Muscle of arm (tissue), 12 donors: Measurements from ENCODE around the gene FYCO1. TPM values are rescaled to one million over a fixed set of nuclear protein-coding genes. Genes with fewer than 3 reads are reported as not detected.

ENCODE experiments used
- DNase-seq: peaks from one replicate; pipeline ENCODE4 v3.0.0-alpha.2; 2013
- polyA plus RNA-seq, 12 donors: library from polyadenylated mRNA; unstranded; fragments of 120-200 nt; gene quantifications; one replicate each; pipeline ENCODE4 v1.2.1, GENCODE V29; 2013; ENCODE audit not compliant: insufficient read length in 12 of 12

The FYCO1 gene
- polyA plus RNA-seq, 12 donors: 20.9 to 44.6 (median 29.6) TPM; not detected in 1

DNA sequence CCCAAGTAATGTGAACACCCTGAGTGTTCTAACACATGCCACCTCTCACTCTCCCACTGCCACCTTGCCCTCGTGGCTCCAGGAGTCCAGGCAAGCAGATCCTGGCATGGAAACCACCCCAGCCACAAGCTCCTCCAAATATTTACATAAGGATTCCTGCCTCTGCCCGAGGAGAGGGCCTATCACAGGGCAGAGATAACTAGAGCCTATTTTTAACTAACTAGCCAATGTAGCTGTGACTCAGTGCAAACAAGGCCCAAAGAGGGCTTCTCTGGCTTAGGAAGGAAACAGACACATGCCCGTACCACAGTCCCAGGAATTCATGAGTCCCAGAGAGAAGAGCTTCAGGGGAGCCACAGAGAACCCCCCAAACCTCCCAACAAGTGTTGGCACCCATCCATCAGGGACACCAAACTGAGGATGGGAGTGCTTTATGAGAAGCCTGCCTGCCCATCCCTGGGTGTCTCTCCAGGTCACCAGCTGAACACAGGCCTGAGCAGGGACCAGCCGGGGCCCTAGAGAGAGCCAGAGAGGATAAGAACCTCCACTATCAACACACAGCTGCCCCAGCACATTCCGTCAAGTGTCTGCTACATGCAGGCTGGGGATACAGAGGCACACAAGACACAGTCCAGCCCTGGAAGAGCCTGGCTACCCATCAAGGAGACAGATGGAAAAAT is 9.2 kb downstream of the FYCO1 start:
- DNase-seq: no peak

DNA sequence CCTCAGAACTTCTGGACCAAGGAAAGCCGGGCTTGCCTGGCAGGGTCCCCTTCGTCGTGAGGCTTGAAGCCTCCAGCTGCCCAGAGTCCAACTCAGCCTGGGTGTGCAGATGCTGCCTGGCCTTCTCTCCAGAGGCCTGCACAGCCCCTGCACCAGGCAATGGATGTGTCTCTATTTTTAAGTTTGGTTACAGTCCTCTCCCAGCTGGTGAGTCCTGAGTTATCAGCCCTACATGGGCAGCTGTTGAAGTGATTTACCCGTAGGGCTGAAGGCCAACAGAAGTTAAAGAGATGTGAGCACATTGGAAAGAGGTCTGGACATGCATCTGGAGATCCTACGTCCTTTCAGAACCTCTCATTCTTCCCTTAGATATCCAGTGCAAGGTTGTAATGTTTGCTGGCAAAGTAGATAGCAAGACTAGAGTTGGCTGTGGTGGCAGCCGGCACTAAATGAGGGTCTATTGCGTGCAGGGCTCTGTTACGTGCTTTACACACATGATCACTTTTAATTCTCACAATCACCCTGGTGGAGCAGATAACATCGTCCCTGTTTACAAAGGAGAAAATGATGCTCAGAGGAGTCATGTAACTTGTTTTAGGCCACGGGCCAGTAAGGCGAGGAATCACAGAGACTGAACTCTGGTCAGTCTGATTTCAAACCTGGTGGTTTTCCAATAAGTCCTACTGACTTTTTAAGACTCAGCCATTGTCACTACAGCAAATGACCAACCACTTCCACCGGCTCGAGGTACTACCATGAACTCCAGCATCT is 9.9 kb downstream of the FYCO1 start:
- peak; percentile 35 for DNase-seq

DNA sequence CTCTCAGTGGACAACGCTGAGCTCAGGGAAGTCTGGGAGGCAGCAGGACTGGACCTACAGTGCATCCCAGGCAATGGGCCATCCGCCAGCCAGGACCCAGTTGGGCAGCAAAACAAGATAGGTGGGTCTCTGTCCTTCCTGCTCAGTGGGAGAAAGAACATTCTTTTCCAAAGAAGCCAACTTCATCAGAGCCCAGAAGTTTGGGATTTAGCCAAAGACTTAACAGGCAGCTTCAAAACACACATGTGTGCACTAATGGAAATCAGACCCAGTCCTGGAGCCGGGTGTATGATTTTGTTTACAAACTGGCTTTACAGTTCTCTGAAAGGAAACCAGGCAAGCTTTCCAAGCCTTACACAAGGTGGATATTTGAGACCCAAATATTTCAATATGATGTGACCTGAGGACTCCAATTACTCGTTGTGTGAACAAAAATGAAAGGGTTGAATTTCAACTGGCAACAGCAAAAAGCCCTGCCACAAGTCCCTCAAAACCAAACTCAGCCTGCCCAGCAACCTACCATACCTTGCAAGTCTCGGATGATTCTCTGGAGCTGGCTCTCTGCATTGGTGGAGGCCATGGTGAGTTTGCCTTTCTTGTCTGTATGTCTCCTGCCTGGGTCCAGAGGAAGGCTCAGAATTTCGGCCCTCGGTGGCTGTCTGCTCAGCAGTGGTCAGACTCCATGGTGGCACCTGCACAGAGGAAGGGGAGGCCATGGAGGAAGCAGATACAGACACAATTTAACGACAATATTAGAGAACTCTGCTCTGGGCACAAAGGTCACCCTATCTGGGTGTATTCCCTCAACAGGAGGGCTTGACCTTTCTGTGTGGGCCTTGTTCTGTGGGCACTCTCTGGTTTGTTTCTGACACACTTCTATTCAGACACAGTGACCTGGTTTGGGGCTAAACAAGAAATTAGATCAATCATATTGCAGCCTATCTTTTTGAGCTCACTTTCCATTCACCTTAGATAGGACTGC is 11.0 kb downstream of the FYCO1 start:
- peak; percentile 43 for DNase-seq

DNA sequence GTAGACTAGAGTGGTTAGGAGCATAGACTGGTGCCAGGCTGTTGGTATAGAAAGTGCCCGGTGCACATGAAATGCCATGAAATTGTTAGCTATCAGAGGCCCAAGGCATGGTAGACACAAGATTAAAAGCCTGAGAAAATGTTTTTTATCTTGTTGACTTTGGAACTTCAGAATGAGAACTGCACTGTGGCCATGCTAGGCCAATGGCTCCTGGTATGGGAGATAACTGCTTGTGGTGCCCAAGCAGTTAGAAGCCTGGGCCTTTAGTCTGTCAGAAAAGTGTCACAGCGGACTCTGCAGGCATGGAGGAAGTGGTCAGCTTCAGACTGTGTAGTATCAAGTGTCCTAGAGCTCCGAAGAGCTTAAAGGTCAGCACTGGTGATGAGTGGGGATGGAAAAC is 11.9 kb downstream of the FYCO1 start:
- no peak for DNase-seq

DNA sequence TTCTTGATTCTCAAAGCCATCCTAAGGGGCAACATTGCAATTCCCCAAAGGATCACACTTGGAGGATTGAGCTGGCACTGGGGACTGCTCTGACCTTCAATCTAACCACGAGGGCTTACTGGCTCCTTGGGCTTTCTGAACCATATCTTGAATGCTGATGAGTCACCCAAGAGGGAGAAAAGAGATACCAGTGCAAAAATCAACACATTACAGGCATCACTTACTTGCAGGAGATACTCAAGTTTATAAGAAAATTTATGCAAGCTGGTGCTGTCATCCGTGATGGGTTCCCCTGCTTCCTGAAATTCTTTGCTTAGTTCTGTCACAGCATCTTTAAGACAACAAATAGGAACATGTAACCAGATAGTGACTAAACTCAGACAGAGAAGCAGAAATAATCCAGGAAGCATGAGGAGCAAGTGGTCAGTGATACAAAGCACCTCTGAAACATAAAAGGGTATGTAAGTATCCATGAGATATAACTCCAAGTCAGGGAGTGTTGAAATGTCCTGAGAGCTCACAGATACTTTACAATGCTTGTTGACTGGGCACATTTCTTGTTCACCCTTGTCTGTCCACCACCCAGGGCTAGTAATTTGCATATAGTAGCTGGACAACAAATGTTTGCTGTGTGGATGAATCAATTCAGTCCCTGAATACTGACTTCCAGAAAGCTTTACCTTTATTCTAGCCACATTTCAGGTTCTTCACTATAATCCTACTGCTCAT is 14.1 kb downstream of the FYCO1 start:
- no peak for DNase-seq

DNA sequence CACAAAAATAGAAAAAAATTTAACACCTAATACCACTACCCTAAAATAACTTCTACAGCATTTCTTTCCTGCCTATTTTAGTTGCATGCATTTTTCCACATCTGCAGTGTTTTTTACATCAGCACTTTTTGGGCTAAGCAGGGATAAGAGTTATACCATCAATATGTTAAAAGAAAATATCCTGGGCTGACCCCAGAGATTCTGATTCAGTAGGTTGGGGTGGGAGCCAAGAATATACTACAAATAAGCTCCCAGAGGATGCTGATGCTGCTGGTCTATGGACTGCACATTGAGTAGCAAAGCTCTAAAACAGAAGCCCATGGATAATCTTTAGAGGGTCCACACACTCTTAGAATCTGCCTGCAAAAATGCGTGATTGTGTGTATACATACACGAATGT is 14.8 kb downstream of the FYCO1 start:
- DNase-seq: no peak

DNA sequence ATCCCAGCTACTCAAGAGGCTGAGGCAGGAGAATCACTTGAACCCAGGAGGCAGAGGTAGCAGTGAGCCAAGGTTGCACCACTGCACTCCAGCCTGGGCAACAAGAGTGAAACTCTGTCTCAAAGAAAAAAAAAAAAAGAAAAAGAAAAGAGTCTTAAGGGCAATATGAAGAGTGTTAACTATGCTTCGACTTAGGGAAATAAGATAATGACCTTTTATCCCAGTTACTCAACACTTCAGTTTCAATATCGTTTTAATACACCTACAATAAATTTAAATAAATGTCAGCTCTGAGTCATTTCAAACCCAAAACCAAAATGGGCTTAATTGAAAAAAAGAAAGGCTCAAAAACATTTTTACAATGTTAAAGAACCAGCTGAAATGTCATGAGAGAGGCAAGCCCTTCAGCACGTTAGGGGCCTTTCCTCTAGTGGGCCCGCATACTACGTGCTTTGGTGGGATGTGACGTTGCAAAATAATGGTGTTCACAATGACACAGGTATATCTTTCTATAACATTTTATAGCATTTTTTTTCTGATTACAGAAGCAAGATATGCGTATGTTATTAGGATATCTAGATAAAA is 15.3 kb downstream of the FYCO1 start:
- DNase-seq: no peak

DNA sequence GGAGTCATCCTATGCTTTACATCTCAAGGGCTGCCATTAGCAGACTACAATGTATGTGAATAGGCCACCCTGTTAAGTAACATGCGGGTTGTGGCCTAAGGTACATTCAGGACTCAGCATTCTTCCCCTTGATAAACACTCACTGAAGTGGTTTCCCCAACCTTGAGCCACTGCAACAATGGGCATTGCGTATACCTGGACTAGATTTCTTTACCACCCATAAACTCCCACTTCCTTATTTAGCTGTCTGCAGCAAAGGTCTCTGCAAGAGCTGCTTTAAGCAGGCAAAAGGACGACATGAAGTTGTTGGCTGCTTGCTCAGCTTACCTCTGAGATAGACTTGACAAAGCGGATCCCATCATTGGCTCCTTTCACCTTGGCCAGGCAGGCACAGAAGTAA is 16.2 kb downstream of the FYCO1 start:
- DNase-seq: no peak

DNA sequence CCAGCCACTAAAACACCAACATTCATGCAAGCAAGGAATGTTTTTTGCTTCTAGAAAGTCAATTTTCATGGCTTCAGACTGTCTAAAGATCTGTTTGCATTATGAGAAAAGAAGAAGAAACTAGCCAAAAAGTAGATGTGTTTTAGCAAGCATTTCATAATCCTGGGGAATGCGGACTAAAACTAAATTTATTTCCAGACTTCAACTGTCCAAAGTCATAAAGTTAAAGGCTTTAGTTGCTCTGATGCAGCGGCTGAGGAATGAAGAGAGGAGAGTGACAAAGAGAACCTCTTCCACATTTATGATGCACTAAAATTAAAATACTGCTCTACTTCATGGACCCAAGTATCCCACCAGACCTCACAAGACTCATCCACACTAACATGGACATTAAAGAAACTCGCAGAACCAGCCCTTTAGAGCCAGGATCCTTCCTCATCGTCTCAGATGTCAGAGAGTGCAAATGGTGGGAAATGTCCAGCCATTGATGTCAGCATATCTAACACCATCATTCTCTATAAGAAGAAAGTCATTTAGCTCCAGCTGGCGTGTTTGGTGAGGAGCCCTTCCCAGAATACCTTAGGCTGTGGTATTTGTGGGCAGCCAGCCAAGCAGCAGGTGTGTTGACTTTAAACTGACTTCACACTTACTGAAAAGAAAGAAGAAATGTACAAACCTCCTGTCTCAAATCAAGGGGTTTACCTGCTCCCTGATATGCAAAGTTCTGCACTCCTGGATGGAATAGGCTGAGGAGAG is 17.4 kb downstream of the FYCO1 start:
- DNase-seq: no peak

DNA sequence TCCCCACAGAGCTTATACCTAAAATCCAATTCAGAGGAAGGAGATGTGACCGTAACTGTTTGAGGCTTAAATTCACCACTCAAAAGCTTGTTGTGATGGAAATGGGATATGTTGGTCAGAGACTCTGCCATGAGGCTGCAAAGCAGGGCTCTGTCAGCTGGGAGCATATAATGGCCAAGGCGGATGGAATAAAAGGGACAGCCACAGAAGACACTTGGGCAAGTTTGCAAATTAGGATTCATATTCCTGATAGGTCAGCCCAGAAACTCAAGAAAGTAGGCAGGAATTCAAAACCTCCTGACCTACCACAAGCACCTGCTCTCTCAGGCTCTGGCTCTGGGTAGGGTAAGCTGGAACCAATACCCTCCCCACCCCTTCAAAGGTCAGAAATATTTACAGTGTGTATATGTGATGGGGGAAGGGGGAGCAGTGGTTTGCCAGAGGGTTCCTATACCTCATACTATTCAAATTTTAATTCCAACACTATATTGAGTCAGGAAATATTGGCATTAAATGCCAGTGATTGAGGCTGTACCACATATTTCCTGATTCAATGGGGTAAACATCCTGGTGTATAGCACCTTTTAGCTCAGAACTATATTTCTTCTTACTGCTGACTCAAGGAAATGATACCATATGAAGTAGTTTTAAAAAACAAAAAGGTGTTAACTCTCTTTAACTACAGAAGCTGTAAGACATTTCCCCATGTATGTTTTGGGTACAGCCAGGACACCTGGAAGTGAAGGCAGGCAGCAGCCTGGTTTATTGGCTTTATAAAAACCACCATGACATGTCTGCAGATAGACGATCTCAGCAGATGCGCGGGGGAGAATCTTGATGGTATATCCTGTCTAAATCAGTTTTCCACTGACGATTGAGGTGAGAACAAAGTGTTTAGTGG is 19.2 kb downstream of the FYCO1 start:
- no peak for DNase-seq

DNA sequence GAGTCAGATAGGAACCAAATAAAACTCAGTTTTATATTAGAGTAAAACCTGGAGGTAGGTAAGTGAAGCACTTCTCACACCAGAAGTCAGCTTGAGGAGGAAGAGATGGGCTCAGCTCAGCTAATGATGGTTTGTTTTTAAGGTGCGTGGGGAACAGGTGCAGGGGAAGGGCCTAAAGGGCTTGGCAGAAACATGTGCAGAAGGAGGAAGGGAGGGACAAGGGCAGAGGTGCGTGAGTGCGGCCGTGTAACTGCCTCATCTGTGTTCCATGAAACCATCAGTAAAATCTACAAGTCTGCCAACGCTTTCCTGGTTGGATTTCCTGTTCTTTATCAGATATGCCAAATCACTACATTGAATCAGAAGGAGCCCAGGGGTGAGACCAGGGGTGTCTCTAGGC is 19.9 kb downstream of the FYCO1 start:
- DNase-seq: no peak

DNA sequence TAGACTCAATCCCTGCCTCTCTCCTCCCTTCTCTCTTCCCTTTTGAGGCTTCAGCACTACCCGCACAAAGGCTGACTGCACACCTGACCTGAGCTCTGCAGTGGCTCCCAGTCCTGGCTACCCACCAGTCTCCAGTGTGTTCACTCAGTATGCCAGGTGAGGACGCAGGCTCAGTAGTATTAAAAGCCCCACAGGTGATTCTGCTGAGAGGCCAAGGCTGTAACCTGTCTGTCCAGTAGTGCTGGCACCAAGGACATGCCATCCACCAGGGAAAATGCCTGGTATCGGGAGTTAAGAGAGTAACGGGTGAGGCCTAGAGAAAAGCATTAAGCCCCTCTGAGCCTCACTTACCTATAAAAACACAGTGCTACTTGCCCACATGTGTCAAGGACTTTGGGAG is 20.9 kb downstream of the FYCO1 start:
- no peak for DNase-seq

DNA sequence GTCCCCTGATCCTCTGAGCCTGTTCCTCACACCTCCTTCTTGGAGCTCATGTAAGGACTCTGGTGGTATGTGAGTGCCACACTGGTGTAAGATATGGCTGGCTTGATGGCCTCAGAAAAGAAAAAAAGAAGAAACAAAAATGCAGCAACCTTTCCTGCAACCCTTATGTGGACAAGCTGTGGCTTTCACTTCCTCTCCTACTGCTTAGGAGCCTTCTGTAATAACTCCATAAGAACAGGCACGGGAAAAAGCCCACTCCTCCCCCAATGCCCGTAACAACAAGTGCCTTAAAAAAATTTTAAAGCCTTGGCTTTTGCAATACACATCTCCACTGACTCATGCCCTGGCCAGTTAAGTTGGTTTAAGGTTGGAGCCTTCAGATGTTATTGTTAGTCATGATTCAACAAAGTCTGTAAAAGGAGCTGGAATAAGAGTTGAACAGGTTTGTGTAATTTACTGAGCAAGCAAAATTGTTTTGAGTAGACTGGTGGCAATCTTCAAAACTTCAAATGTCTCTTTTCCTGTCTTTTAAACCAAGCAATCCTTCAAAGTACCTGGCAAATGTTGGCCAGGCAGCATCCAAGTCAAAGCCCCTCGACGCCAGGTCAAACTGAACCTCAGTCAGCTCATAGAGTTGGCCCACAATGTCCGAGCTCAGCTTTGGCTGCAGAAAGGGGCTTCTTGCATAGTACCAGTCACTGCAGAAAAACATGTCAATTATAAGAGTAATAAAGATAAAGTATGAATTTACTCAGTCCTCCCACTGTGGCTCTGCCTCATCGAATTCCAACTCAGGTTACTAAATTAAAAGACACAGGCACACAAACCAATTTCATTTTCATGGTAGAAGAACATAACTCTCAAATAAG is 22.9 kb downstream of the FYCO1 start:
- no peak for DNase-seq

DNA sequence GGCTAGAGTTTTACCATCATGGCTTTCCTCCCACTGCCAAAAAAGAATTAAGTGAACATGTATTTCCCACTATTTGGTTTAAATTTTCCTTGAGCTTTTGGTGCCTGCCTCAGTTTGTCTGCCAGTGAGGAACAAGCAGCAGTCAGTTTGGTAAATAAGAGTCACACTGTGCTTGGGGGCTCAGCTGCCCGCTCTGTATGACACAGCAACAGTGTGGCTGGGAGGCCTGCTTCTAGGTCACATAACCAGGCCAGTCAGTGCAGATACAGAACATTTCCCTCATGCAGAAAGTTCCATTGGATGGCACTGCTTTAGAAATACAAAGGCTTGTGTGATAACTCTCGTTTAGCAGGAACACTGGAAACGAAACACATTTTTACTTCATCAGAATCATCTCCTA is 25.7 kb downstream of the FYCO1 start:
- no peak for DNase-seq

DNA sequence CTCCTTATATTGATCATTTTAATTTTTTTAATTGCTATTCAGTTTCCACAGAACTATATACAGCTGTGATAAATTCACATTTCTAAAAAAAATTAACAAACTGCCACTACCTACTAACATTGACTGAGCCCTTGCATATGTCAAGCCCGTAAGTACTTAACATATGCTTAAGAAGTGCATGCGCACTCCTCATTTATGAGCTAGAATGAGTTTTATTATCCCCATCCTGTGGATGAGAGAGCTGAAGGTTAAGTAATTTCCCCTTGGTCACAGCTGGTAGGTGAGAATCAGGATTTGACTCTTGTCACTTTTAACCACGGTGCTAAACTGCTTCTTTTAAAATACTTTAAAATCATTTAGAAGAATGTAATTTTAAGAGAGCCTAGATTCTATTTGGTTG is 26.5 kb downstream of the FYCO1 start:
- DNase-seq: no peak

DNA sequence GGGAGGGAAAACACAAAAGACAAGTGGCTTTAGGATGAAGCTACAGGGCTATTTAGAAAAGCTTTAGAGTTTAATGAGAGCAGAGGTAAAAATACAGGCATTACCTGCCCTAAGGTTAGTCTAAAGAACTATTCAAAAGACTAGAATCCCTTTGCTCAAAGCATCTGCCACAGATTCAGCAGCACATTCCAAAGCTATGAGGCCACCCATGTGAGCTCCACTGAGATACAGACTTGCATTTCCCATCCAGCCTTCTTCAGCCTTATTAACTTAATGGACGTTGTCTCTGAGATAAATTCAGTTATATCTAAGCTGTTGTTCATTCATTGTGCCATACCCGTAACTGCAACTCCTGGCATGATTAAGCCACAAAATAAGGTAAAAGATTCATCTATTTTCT is 26.9 kb downstream of the FYCO1 start:
- DNase-seq: no peak

DNA sequence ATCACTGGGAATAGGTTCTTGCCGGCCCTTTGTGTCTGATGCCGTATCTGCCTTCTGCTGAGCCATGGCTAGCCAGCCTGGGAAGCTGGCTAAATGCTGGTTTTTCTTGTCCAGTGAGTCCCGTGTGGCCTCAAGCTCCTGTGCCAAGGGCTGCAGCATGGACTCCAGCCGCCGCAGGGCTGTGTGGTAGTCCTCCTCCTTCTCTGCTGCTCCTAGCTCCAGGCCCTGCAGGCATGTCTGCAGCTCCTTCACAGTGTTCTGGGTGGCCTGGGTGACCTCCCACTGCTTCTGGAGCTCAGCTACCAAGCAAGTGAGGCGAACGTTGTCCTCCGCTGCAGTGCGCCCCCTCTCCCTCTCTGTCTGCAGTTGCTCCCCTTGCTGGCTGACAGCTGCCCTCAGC is 27.5 kb downstream of the FYCO1 start:
- no peak for DNase-seq

DNA sequence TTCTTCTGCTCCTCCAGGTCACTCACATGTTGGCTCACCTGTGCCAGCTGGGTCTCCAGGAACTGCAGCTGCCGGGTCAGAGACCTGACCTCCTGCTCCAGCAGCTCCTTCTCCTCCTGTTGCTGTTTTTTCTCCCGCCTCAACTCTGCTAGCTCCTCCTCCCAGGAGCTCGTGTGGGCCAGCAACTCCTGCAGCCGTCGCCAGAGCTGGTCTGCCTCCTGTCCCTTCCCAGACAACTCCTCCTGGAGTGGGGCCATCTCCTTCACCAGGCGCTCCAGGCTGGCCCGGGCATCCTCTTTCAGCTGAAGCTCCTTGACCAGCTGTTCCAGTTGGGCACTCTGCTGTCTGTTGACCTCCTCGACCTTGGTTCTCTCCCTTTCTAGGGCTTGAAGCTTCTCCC is 27.9 kb downstream of the FYCO1 start:
- no peak for DNase-seq
